NCI-H82 treated with DMSO at 0.1 percent for 48 hours (cell line): Measurements from ENCODE around the gene ST13.
"Not testable (repeated sequence)": the region's sequence is repeated elsewhere in the genome, so short reads cannot be mapped to it uniquely, and the experiment has no call there.

Experiments used
- DNase-seq: peaks from one replicate; lab custom pipeline; 2025; ENCODE audit not compliant: unreplicated experiment; lab: John Stamatoyannopoulos, UW

ST13 gene

DNA sequence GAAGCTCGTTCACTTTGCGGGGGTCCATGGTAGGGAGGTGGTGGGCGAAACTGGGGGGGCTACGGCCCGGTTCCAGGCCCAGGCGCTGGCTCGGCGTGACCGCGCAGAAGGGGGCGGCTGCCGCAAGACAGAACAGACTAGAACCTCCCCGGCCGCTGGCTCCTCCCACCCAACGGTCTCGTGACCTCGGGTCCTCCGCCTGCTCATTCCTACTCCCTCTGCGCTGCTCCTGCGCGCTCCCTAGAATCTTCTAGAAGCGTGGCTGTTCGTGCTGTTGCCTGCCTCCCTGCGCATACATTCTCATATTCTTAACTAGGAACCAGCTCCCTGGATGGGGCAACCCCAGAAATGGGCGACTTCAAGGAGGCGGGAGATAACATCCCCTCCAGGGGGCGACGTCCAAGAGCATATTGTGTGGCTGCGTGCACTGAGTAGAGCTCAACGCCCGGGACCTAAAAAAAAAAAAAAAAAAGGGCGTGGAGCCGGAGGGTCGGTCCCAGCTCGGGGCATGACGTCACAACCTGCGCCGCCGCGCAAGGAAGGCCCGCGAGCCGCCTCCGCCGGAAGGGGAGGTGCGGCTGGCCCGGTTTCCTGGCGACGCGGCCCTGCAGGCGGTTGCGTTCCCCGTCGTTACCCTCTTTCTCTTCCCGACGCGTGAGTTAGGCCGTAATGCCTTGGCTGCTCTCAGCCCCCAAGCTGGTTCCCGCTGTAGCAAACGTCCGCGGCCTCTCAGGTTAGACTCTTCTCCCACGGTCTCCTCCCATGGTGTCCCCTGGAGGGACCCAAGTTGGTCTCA lies at the start of gene ST13, which contains the start of gene XPNPEP3:
Gene ST13 (minus strand): TSS at position 127 of the 796 bp plus-strand sequence. CDS start 99 bp downstream, at position 28.
Gene XPNPEP3 (plus strand): TSS at position 636 of the 796 bp plus-strand sequence. CDS start 34 bp downstream, at position 670.
- DNase-seq = peak; percentile 90

GRCh38 chr22:40904101-40904500 lies 47.7 kb upstream of the ST13 start:
- no peak for DNase-seq

DNA sequence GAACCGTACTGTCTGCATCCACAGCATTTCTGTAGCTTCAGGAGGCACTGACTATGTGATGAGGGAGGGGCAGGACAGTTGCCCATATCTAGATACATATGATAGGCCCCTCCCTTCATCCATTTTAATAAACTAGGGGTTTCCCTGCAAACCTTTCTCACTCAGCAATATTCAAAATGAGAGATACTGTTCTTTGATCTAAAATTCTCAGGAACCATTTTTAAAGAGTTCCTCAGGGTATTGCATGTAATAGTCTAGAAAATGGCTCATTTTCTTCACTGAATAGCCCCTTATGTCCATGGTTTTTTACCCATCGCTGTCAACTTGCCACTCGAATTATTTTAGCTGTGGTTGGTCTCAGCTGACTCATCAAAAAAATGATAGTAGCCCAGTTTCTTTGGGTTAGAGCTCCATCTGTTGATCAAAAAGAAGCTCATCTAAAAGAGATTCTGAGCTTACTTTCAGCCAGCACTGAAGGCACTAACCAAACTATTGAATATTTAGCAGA lies 42.5 kb upstream of the ST13 start:
- peak; percentile 40 for DNase-seq

- DNase-seq = no peak
These were observed 38.0 kb upstream of the ST13 start for GRCh38 chr22:40894417-40894816.

- DNase-seq = no peak
These were observed 34.4 kb upstream of the ST13 start for GRCh38 chr22:40890881-40891280.

DNA sequence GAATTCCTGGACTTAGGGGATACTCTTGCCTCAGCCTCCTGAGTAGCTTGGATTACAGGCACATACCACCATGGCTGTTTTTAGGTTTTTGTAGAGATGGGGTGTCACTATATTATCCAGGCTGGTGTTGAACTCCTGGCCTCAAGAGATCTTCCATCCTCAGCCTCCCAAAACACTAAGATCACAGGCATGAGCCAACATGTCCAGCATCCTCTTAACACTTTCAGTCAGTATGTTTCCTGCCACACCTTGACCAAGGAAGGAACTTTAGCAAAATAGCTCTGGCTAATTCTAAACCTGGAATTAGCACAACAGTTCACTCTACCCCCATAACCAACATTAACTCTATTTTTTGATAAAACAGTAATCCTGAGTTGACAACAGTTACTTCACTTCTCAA lies 32.7 kb upstream of the ST13 start:
- no peak for DNase-seq

DNA sequence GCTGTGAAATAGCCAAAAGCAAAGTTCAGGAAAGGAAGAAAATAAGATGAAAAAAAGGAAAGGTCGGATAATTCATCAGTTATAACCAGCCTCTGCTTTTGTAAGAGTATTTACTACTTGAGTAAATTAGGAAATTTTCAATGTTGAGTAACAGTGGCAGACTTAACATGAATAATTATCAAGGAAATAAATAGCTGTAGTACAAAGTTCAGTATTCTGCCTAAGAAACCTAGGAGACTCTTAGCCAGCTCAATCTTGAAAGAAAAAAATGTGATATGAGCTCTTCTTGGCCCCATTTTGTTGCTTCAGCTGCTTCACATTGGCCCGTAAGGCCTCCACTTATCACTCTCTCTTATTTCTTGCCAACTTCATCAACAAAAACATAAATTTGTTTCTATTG lies 22.5 kb upstream of the ST13 start:
- no peak for DNase-seq

DNA sequence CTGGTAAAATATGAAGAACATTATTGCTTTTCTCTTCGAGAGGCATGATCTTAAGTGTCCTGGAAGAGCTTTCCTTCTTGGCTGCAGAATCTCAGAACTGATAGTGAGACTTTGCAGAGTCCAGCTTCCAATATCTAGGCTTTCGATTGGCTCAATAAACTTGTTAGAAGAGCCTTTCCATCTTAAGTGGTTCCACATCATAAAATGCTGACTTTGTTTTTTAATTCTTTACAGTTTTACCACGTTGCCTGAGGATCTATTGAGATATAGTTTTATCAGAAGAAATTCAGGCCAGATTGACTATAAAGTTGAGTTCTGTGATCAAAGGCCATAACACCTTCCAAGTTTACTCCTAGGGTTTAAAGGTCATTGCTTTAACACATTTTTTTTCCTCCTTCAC lies 21.0 kb upstream of the ST13 start:
- DNase-seq = no peak

DNA sequence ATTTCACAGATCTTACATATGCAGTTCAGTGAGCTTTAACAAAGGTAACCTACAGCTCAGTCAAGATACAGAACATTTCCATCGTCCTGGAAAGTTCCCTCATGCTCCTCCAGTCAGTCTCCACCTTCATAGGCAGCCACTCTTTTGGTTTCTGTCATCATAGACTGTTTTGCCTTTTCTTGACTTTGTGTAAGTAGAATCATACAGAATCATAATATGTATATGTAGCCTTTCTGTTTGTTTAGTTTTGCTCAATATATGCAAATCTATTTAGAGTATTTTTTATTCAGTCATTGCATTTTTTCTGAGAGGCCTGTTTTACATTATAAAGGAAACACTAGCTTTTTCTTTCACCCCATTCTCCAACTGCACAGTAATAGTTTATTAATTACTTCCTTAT lies 20.5 kb upstream of the ST13 start:
- no peak for DNase-seq

GRCh38 chr22:40875111-40875510 lies 18.7 kb upstream of the ST13 start:
- DNase-seq = no peak

DNA sequence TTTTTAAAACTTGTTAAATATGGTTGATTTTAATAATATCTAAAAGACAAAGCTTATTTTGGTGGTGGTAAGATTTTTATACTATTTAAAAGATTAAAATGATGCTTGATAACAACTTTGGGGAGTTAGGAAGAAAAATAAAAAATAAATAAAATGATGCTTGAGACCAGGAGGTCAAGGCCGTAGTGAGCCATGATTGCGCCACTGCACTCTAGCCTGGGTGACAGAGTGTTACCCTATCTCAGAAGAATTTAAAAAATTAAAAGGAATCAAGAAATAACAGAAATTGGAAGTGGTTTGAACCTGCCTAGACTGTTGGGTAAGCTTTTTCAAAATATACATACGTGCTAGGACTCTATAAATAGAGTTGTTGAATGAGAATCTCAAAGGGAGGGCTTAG lies 17.6 kb upstream of the ST13 start:
- DNase-seq = no peak

GRCh38 chr22:40868379-40868778 lies 11.9 kb upstream of the ST13 start:
- not testable (repeated sequence) for DNase-seq

- no peak for DNase-seq
These were observed 10.7 kb upstream of the ST13 start for GRCh38 chr22:40867109-40867508.

DNA sequence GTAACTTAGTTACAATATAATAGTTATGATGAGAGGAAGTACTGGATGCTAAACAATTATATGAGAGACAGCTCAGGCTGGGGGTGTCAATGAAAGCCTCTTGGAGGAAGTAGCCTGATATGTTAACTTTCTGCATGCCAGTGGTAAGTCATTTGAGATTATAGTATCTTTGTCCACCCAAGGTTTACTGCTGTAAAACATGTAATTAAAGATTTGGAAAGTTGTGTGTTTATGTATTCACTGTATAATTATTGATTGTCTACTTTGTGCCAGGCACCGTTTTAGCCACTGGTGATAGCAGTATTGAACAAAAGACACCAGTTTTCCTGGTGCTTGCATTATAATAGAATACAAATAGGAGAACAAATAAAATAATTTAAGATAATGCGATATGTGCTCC lies 6.1 kb upstream of the ST13 start:
- no peak for DNase-seq

DNA sequence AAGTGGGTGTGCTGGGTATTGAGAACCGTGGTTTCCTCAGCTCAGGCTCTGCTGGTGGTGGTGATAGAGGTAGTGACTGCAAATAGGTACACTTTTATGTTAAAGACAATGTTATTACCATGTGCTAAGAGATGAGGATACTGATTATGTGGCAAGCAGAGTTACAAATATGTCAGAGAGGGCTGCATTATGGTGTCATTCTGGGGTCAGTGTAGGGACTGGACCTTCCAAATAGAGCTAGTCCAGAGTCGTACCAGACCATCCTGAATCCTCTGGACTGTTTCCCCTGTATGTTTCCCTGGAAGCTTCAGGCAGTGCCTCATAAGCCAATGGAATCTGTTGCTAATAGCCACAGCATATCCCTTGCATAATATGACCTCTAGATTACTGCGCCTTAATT lies 5.6 kb upstream of the ST13 start, which contains the start of gene DNAJB7:
Gene DNAJB7 (minus strand): TSS at position 101 of the 400 bp plus-strand sequence. CDS start 119 bp downstream, outside the sequence.
- DNase-seq = no peak

GRCh38 chr22:40857309-40857855 lies 943 bp upstream of the ST13 start:
- DNase-seq = no peak

GRCh38 chr22:40855979-40856512 lies 393 bp downstream of the ST13 start:
- DNase-seq = peak; percentile 6

GRCh38 chr22:40855071-40855978 lies 1.1 kb downstream of the ST13 start:
- peak; percentile 8 for DNase-seq

GRCh38 chr22:40853961-40854360 lies 2.5 kb downstream of the ST13 start:
- DNase-seq = no peak

GRCh38 chr22:40853333-40853732 lies 3.1 kb downstream of the ST13 start:
- no peak for DNase-seq

GRCh38 chr22:40845816-40846215 lies 10.6 kb downstream of the ST13 start:
- not testable (repeated sequence) for DNase-seq
